Erythroblast (primary cell): ENCODE measurements around the gene TOGARAM2.
"Not testable (repeated sequence)": the region's sequence is repeated elsewhere in the genome, so short reads cannot be mapped to it uniquely, and the experiment has no call there.

Experiments
- DNase-seq, 2 experiments: peaks; one replicate each; lab custom pipeline; 2025; lab: John Stamatoyannopoulos, UW
- GATA1 ChIP-seq: IDR thresholded peaks from 2 replicates; pipeline ENCODE4 v1.6.1; 2011; ENCODE audit warnings: low read depth, mild to moderate bottlenecking, control low read depth, low read length, moderate library complexity
- POLR2A ChIP-seq: IDR thresholded peaks from 2 replicates; pipeline ENCODE4 v1.6.1; 2011; ENCODE audit warnings: mild to moderate bottlenecking, low read length

Gene TOGARAM2

GRCh38 chr2:28958689-28959088 lies 22.4 kb upstream of the TOGARAM2 start:
- TF ChIP-seq GATA1 (no peak), POLR2A (no peak)
- peak; percentile 48 to 67 for DNase-seq

- no peak for DNase-seq
- TF ChIP-seq GATA1 (no peak), POLR2A (no peak)
These were observed 20.7 kb upstream of the TOGARAM2 start for GRCh38 chr2:28960401-28960800.

- TF ChIP-seq POLR2A (no peak), GATA1 (no peak)
- no peak for DNase-seq
These were observed 18.6 kb upstream of the TOGARAM2 start for GRCh38 chr2:28962505-28962904.

GRCh38 chr2:28970464-28971160 lies 10.5 kb upstream of the TOGARAM2 start:
- no peak for TF ChIP-seq GATA1
- DNase-seq: no peak

GRCh38 chr2:28972778-28973335 lies 8.2 kb upstream of the TOGARAM2 start:
- TF ChIP-seq POLR2A (no peak), GATA1 (no peak)

GRCh38 chr2:28974252-28974651 lies 6.8 kb upstream of the TOGARAM2 start:
- TF ChIP-seq GATA1: no peak
- no peak for TF ChIP-seq POLR2A
- no peak for DNase-seq

More at GRCh38 chr2:28972778-28973335, 8.2 kb upstream of the TOGARAM2 start:
- no peak for DNase-seq

- DNase-seq: no peak
- TF ChIP-seq POLR2A (no peak), GATA1 (no peak)
These were observed 5.4 kb upstream of the TOGARAM2 start for GRCh38 chr2:28975671-28976070.

GRCh38 chr2:28976584-28976983 lies 4.5 kb upstream of the TOGARAM2 start:
- no peak for TF ChIP-seq GATA1
- no peak for TF ChIP-seq POLR2A
- no peak for DNase-seq

- DNase-seq: no peak
- TF ChIP-seq POLR2A (no peak), GATA1 (no peak)
These were observed 3.8 kb upstream of the TOGARAM2 start for GRCh38 chr2:28977176-28977875.

- DNase-seq: not testable (repeated sequence)
These were observed 3.1 kb upstream of the TOGARAM2 start for GRCh38 chr2:28978001-28978400.

- no peak for DNase-seq
- TF ChIP-seq GATA1: no peak
- no peak for TF ChIP-seq POLR2A
These were observed 2.5 kb upstream of the TOGARAM2 start for GRCh38 chr2:28978606-28979005.

GRCh38 chr2:28979041-28979440 lies 2.1 kb upstream of the TOGARAM2 start:
- no peak for DNase-seq
- no peak for TF ChIP-seq GATA1
- TF ChIP-seq POLR2A: no peak

GRCh38 chr2:28979576-28980366 lies 1.3 kb upstream of the TOGARAM2 start:
- TF ChIP-seq GATA1: no peak
- TF ChIP-seq POLR2A: no peak
- DNase-seq: no peak
